Esophagus squamous epithelium (tissue), 5 donors: ENCODE data around the gene SLC2A5. TPM values are rescaled to one million over a fixed set of nuclear protein-coding genes. Genes with fewer than 3 reads are reported as not detected.

Experiments used
- DNase-seq: peaks from one replicate; lab custom pipeline; 2025; lab: John Stamatoyannopoulos, UW
- H3K27ac ChIP-seq, 4 donors: fragments of 200-600 bp; sonication (generic); one replicate each; pipeline ENCODE4 v1.5.1; 2016 to 2019; ENCODE audit warnings: mild to moderate bottlenecking in 1 of 4
- H3K27me3 ChIP-seq, 4 donors: fragments of 200-600 bp; sonication (generic); 1 replicate in 3 of 4; 2 replicates in 1 of 4; pipeline versions ENCODE4 v1.5.1 to v1.6.0; 2017 to 2021; ENCODE audit warnings: antibody characterized with exemption in 1 of 4
- H3K36me3 ChIP-seq, 3 donors: fragments of 200-600 bp; sonication (generic); one replicate each; pipeline ENCODE4 v1.5.1; 2016 to 2019
- H3K4me1 ChIP-seq, 3 donors: fragments of 200-600 bp; sonication (generic); one replicate each; pipeline ENCODE4 v1.5.1; 2017 to 2019
- H3K4me3 ChIP-seq, 4 donors: fragments of 200-600 bp; sonication (generic); 1 replicate in 3 of 4; 2 replicates in 1 of 4; pipeline ENCODE4 v1.5.1; 2016 to 2019; ENCODE audit warnings: mild to moderate bottlenecking in 2 of 4, moderate library complexity in 1 of 4
- H3K9me3 ChIP-seq, 3 donors: fragments of 200-600 bp; sonication (generic); one replicate each; pipeline ENCODE4 v1.5.1; 2016 to 2019
- POLR2A ChIP-seq, 4 donors: fragments of 450-650 bp; IDR thresholded peaks; one replicate each; pipeline ENCODE4 v1.6.1; 2017; ENCODE audit warnings: antibody characterized with exemption in 4 of 4, mild to moderate bottlenecking in 4 of 4, moderate library complexity in 3 of 4
- WGBS, 2 donors: methylation state at CpG; one replicate each; pipeline ENCODE4 v1.1.5; 2018; 5-methylcytosine and 5-hydroxymethylcytosine counted together
- intact Hi-C: fragments of 100-400 bp; cut with DNase I; formaldehyde crosslinking; loops from one replicate; pipeline ENCODE4 v1.15.0; 2022
- total RNA-seq, 4 donors: library from RNA; depleted of rRNA; stranded (reverse); fragments of >200 nt; gene quantifications; one replicate each; pipeline ENCODE4 v1.1.0, GENCODE V29; 2016
- TF ChIP-seq, protein P1 (sequence below), 6 experiments: fragments of 450-650 bp in 4 of 6; fragments of 200-600 bp in 2 of 6; sonication (generic) in 2 of 6; IDR thresholded peaks; one replicate each; pipeline ENCODE4 v1.5.1; 2016 to 2019; ENCODE audit warnings: antibody characterized with exemption in 6 of 6, mild to moderate bottlenecking in 4 of 6, moderate library complexity in 4 of 6
- donor health status: DM: yes; HTN: yes; CAD: no.

The SLC2A5 gene
- total RNA-seq, 4 donors from 2014 or later: 1.9 to 7.1 (median 4.2) TPM

DNA sequence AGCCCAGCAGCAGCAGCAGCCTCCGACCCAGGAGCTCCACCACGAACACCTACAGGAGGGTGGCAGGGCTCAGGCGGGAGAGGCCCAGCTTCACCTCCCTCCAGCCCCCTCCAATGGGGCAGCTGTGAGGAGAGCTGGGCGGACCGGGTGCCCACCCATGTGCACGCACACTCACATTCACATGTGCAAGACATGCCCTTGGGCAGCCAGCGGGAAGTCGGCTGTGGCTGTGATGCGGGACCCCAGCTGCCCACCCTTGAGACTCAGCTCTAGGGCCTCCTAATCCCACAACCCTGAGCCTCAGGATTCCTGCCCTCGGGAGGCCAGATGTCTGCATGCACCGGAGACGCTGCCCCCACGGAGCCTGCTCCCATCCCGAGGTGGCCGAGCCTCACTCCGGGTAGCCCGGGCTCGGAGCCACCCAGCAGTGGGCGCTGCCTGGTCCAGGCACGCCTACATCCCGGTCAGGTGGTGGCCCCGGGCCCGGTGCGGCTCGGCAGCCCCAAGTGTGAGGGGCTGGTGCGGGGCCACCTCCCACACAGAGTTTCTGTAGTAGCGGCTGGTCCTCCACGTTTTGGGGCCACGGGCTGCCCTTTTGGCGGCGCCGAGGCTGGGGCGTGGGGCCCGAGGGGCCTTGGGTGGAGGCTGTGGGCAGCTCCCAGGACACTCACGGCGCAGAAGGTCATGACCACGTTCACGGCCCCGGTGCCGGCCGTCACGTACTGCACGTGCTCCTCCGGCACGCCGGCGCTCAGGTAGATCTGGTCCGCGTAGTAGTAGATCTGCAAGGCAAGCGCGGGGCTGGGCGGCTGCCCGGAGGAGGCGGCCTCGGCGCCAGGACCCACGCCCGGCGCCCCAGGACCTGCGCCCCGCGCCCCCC, 30.3 kb downstream of the SLC2A5 start:
- H3K4me3 ChIP-seq: no peak overlapping the region
- intact Hi-C loops: no loop called here
- H3K27ac ChIP-seq: no peak overlapping the region
- DNase-seq: no peak
- WGBS, 2 donors: 79 to 91% methylated on average over 4 to 9 of the region's 62 CpGs
- H3K27me3 ChIP-seq: no peaks in the 10 kb centered on the region
- peaks cover 0 to 18% (median 0%) of the 10 kb centered on the region in 3 donors for H3K4me1 ChIP-seq
- H3K9me3 ChIP-seq: peaks cover 0 to 17% (median 7%) of the 10 kb centered on the region in 3 donors
- TF ChIP-seq POLR2A (IDR thresholded peaks at IDR 0.05): no peak
- peaks cover 0 to 11% (median 0%) of the 10 kb centered on the region in 3 donors for H3K36me3 ChIP-seq

DNA sequence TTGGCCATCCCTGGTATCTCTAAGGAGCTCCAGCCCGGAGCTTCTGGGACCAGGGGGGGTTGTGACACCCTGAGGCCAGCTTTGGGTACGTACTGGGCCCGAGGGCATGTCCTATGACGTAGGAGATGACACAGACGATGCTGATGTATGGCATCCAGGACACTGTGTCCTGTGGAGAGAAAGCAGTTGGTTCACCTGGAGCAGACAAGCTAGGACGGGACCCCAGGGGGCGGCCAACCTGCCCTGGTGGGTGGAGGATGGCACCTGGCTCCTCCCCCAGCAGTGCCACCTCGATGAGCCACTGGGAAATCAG, 31.1 kb downstream of the SLC2A5 start:
- no peak for DNase-seq
- H3K9me3 ChIP-seq: peaks cover 0 to 17% (median 7%) of the 10 kb centered on the region in 3 donors

DNA sequence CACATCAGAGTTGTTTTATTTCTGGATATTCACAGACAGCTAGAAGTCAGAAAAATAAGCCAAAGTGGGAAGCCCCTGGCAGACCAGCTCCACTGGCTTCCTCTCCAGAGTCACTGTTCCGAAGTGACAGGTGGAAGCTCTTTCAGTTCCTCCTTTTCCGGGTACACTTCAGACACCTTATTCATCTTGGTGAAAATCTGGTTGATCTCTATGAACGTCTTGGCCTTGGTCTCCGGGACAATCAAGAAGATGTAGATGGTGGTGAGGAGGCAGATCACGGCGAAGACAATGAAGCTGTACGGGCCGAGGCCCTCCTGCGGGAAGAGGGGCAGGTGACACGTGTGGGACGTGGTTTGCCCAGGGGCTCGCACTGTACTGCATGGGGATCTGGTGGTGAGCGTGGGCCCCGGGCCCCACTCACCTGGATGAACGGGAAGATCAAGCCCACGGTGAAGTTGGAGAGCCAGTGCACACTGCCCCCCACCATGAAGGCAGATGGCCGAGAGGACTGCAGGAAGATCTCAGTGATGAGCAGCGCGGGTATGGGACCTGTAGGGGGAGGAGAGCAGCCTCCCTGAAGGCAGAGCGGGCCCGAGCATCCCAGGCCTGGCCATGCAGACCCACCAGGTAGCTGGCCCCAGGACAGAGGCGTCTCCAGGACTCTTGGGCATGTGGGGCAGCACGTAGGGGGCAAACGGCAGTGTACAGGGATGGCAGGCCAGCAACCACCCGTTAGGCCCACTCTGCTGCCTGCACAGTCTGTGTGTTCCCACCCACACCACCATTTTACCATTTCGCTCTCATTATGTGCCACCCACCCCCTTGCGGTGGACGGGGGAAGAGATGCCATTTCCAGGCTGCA, 31.7 kb downstream of the SLC2A5 start:
- H3K9me3 ChIP-seq: peaks cover 0 to 17% (median 7%) of the 10 kb centered on the region in 3 donors
- TF ChIP-seq POLR2A (IDR thresholded peaks at IDR 0.05): no peak
- TF ChIP-seq, protein P1, sequence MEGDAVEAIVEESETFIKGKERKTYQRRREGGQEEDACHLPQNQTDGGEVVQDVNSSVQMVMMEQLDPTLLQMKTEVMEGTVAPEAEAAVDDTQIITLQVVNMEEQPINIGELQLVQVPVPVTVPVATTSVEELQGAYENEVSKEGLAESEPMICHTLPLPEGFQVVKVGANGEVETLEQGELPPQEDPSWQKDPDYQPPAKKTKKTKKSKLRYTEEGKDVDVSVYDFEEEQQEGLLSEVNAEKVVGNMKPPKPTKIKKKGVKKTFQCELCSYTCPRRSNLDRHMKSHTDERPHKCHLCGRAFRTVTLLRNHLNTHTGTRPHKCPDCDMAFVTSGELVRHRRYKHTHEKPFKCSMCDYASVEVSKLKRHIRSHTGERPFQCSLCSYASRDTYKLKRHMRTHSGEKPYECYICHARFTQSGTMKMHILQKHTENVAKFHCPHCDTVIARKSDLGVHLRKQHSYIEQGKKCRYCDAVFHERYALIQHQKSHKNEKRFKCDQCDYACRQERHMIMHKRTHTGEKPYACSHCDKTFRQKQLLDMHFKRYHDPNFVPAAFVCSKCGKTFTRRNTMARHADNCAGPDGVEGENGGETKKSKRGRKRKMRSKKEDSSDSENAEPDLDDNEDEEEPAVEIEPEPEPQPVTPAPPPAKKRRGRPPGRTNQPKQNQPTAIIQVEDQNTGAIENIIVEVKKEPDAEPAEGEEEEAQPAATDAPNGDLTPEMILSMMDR (IDR thresholded peaks at IDR 0.05): no peak
- no peak for DNase-seq
- intact Hi-C loops: no loop called here
- H3K27me3 ChIP-seq: no peaks in the 10 kb centered on the region
- peaks cover 0 to 18% (median 0%) of the 10 kb centered on the region in 3 donors for H3K4me1 ChIP-seq
- H3K4me3 ChIP-seq: no peak overlapping the region
- WGBS, 2 donors: 79 to 83% methylated on average over 22 to 24 of the region's 28 CpGs
- H3K27ac ChIP-seq: peak overlapping the region; percentile 38 to 79 (median 64)
- peaks cover 0 to 11% (median 0%) of the 10 kb centered on the region in 3 donors for H3K36me3 ChIP-seq

More for the DNA sequence above, 31.1 kb downstream of the SLC2A5 start:
- peaks cover 0 to 18% (median 0%) of the 10 kb centered on the region in 3 donors for H3K4me1 ChIP-seq
- intact Hi-C loops: no loop called here
- H3K27ac ChIP-seq: no peak overlapping the region
- WGBS, 2 donors: 60 to 80% methylated on average over 1 to 5 of the region's 8 CpGs
- H3K27me3 ChIP-seq: no peaks in the 10 kb centered on the region
- H3K36me3 ChIP-seq: peaks cover 0 to 11% (median 0%) of the 10 kb centered on the region in 3 donors
- no peak for TF ChIP-seq POLR2A (IDR thresholded peaks at IDR 0.05)
- TF ChIP-seq, protein P1 (IDR thresholded peaks at IDR 0.05): no peak
- no peak overlapping the region for H3K4me3 ChIP-seq

DNA sequence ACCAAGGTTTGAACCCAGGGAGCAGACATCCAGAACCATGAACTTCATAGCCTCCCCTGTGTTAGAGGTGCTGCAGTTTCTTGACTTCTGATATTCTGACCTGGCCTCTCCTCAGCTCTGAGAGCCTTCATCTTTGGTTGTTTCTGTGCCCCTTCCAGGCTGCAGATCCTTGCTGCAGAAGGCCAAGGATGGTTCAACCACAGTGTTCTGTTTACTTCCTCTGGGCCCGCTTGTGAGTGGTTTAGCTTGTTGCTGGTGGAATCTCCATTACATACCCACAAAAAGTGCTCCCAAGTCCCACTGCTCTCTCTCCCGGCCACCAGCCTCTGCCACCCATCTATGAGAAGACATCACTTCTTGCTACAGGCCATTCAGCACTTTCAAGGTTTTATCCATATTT, 34.2 kb downstream of the SLC2A5 start:
- intact Hi-C loops: no loop called here
- H3K4me3 ChIP-seq: no peak overlapping the region
- no peak for DNase-seq
- peaks cover 0 to 11% (median 0%) of the 10 kb centered on the region in 3 donors for H3K36me3 ChIP-seq
- 100% methylated on average over 2 of the region's 2 CpGs for WGBS, 2 donors
- H3K9me3 ChIP-seq: peaks cover 0 to 26% (median 7%) of the 10 kb centered on the region in 3 donors
- H3K4me1 ChIP-seq: peaks cover 0 to 18% (median 0%) of the 10 kb centered on the region in 3 donors
- no peak for TF ChIP-seq POLR2A (IDR thresholded peaks at IDR 0.05)
- TF ChIP-seq, protein P1 (IDR thresholded peaks at IDR 0.05): no peak
- no peak overlapping the region for H3K27ac ChIP-seq
- no peaks in the 10 kb centered on the region for H3K27me3 ChIP-seq

DNA sequence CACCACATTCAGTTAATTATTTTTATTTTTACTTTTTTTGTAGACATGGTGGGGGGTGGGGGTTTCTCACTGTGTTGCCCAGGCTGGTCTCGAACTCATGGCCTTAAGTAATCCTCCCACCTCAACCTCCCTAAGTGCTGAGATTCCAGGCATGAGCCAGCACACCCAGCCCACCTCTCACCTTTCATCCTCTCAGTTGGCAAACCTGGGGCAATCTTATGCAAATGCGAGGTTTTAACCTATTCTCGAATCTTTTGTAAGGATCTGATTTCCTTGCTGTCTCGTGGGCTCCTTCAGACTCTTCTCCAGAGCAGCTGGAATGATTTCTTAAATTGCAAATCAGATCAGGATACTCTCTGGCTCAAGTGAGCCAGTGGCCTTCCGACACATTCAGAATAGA, 36.1 kb downstream of the SLC2A5 start:
- WGBS, 2 donors: 58 to 71% methylated on average over 5 of the region's 5 CpGs
- H3K4me3 ChIP-seq: no peak overlapping the region
- peaks cover 0 to 18% (median 0%) of the 10 kb centered on the region in 3 donors for H3K4me1 ChIP-seq
- no peaks in the 10 kb centered on the region for H3K36me3 ChIP-seq
- no peak for TF ChIP-seq POLR2A (IDR thresholded peaks at IDR 0.05)
- TF ChIP-seq, protein P1 (IDR thresholded peaks at IDR 0.05): no peak
- H3K27ac ChIP-seq: no peak overlapping the region
- DNase-seq: no peak
- H3K9me3 ChIP-seq: peaks cover 0 to 26% (median 7%) of the 10 kb centered on the region in 3 donors
- no peaks in the 10 kb centered on the region for H3K27me3 ChIP-seq
- intact Hi-C loops: no loop called here
